Measurements from ENCODE around the gene PSKH1. TPM values are rescaled to one million over a fixed set of nuclear protein-coding genes. Genes with fewer than 3 reads are reported as not detected.
A peak's percentile ranks its signal among the peaks of the same experiment; 100 is the strongest.

Gene PSKH1
- total and polyA plus RNA-seq, 4 donors = 8.3 to 23.8 (median 13.8) TPM

DNA sequence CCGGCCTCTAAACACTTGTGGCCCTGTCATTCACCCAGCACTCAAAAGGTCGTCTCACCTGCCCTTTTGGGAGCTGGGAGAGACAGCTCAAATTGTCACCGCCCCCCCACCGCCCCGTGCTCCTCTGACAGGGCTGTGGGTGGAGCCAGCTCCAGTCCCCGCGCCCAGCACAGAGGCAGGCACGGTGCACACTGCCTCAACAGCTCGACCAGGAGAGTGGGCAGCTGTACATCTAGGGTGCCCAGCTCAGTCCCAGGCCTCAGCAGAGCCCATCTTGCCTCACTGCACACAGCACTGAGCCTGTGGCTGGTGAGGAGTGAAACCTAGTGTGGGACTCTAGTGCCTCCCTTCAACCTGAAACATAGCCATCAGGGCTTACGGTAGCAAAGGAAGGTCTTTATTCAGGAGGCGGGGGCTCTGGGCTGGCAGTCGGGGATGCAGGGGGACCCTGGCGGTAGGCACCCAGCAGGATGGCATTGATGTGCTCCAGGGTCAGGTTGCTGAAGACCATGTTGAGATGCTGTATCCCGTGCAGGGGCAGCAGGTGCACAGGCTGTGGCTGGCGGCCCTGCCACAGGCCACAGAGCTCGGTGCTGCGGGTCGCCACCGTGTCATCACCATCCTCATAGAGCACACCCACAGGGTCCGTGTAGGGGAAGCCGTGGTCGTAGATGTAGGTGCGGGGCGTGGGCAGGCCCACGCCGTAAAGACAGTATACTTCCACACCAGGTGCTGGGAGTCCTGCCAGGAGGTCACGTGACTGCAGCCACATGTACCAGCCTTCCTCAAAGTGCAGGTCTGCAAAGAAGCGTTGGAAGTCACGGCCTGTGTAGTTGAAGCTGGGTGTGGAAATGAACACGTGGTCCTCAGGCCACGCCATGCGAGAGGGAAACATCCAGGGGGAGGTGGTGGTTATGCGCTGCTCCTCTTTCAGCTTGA, 46.7 kb downstream of the PSKH1 start:
- WGBS = 69% methylated on average over 33 of the region's 33 CpGs
- H3K4me1 ChIP-seq (ENCODE audit: control insufficient read depth in 4 of 4, insufficient read depth in 4 of 4, low read length in 3 of 4) = peaks cover 14 to 68% (median 50%) of the 10 kb centered on the region in 4 donors
- H3K27me3 ChIP-seq (ENCODE audit: control insufficient read depth in 4 of 4, insufficient read depth in 4 of 4, low read length in 3 of 4) = no peaks in the 10 kb centered on the region
- H3K4me3 ChIP-seq (ENCODE audit: low read depth in 1 of 3, low read length in 3 of 3) = no peak overlapping the region
- no peak for DNase-seq (ENCODE audit: low spot score)
- H3K36me3 ChIP-seq (ENCODE audit: control insufficient read depth in 4 of 4, insufficient read depth in 3 of 4, low read depth in 1 of 4, low read length in 3 of 4) = peaks cover 3 to 7% (median 5%) of the 10 kb centered on the region in 4 donors
- no peak overlapping the region for H3K9ac ChIP-seq (ENCODE audit: low read depth in 1 of 2, low read length in 2 of 2)
- peak overlapping the region in 1 of 2 donors; percentile 1 for H3K27ac ChIP-seq (ENCODE audit: low read depth in 1 of 2, low read length in 2 of 2)
- no peak for TF ChIP-seq NR2F2 (IDR thresholded peaks at IDR 0.05)
- H3K9me3 ChIP-seq (ENCODE audit: control insufficient read depth in 4 of 4, low read length in 3 of 4) = no peaks in the 10 kb centered on the region

- Histone ChIP-seq H3K27ac (ENCODE audit: low read depth in 1 of 2, low read length in 2 of 2) (no peak overlapping the region), H3K36me3 (ENCODE audit: control insufficient read depth in 4 of 4, insufficient read depth in 3 of 4, low read depth in 1 of 4, low read length in 3 of 4) (peaks cover 7 to 10% (median 9%) of the 10 kb centered on the region in 4 donors), H3K4me3 (ENCODE audit: low read depth in 1 of 3, low read length in 3 of 3) (no peak overlapping the region), H3K9ac (ENCODE audit: low read depth in 1 of 2, low read length in 2 of 2) (no peak overlapping the region), H3K9me3 (ENCODE audit: control insufficient read depth in 4 of 4, low read length in 3 of 4) (no peaks in the 10 kb centered on the region), H3K4me1 (ENCODE audit: control insufficient read depth in 4 of 4, insufficient read depth in 4 of 4, low read length in 3 of 4) (peaks cover 14 to 64% (median 44%) of the 10 kb centered on the region in 4 donors), H3K27me3 (ENCODE audit: control insufficient read depth in 4 of 4, insufficient read depth in 4 of 4, low read length in 3 of 4) (no peaks in the 10 kb centered on the region)
- 96% methylated on average over 5 of the region's 5 CpGs for WGBS
- DNase-seq (ENCODE audit: low spot score) = no peak
- TF ChIP-seq FOXA2 (IDR thresholded peaks at IDR 0.05) = no peak
- no peak for TF ChIP-seq HNF4G (IDR thresholded peaks at IDR 0.05)
- TF ChIP-seq, protein P1, sequence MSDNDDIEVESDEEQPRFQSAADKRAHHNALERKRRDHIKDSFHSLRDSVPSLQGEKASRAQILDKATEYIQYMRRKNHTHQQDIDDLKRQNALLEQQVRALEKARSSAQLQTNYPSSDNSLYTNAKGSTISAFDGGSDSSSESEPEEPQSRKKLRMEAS (IDR thresholded peaks at IDR 0.05) = no peak
- no peak for TF ChIP-seq TAF1 (conservative IDR thresholded peaks at IDR 0.05)
- TF ChIP-seq, protein P2, sequence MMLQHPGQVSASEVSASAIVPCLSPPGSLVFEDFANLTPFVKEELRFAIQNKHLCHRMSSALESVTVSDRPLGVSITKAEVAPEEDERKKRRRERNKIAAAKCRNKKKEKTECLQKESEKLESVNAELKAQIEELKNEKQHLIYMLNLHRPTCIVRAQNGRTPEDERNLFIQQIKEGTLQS (IDR thresholded peaks at IDR 0.05) = no peak
- no peak for TF ChIP-seq RAD21 (IDR thresholded peaks at IDR 0.05)
- TF ChIP-seq, protein P3, sequence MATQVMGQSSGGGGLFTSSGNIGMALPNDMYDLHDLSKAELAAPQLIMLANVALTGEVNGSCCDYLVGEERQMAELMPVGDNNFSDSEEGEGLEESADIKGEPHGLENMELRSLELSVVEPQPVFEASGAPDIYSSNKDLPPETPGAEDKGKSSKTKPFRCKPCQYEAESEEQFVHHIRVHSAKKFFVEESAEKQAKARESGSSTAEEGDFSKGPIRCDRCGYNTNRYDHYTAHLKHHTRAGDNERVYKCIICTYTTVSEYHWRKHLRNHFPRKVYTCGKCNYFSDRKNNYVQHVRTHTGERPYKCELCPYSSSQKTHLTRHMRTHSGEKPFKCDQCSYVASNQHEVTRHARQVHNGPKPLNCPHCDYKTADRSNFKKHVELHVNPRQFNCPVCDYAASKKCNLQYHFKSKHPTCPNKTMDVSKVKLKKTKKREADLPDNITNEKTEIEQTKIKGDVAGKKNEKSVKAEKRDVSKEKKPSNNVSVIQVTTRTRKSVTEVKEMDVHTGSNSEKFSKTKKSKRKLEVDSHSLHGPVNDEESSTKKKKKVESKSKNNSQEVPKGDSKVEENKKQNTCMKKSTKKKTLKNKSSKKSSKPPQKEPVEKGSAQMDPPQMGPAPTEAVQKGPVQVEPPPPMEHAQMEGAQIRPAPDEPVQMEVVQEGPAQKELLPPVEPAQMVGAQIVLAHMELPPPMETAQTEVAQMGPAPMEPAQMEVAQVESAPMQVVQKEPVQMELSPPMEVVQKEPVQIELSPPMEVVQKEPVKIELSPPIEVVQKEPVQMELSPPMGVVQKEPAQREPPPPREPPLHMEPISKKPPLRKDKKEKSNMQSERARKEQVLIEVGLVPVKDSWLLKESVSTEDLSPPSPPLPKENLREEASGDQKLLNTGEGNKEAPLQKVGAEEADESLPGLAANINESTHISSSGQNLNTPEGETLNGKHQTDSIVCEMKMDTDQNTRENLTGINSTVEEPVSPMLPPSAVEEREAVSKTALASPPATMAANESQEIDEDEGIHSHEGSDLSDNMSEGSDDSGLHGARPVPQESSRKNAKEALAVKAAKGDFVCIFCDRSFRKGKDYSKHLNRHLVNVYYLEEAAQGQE (IDR thresholded peaks at IDR 0.05) = no peak
- no peak for TF ChIP-seq YY1 (IDR thresholded peaks at IDR 0.05)
- TF ChIP-seq, protein P4, sequence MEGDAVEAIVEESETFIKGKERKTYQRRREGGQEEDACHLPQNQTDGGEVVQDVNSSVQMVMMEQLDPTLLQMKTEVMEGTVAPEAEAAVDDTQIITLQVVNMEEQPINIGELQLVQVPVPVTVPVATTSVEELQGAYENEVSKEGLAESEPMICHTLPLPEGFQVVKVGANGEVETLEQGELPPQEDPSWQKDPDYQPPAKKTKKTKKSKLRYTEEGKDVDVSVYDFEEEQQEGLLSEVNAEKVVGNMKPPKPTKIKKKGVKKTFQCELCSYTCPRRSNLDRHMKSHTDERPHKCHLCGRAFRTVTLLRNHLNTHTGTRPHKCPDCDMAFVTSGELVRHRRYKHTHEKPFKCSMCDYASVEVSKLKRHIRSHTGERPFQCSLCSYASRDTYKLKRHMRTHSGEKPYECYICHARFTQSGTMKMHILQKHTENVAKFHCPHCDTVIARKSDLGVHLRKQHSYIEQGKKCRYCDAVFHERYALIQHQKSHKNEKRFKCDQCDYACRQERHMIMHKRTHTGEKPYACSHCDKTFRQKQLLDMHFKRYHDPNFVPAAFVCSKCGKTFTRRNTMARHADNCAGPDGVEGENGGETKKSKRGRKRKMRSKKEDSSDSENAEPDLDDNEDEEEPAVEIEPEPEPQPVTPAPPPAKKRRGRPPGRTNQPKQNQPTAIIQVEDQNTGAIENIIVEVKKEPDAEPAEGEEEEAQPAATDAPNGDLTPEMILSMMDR (IDR thresholded peaks at IDR 0.05; ENCODE audit: low read depth, low read length, missing input control) = no peak
- no peak for TF ChIP-seq HNF4A (conservative IDR thresholded peaks at IDR 0.05)
- TF ChIP-seq EGR1 (IDR thresholded peaks at IDR 0.05; ENCODE audit: low read depth in 2 of 2) = no peak
- no peak for TF ChIP-seq FOXA1 (IDR thresholded peaks at IDR 0.05)
- no peak for TF ChIP-seq SP1 (IDR thresholded peaks at IDR 0.05)
- TF ChIP-seq ZBTB33 (IDR thresholded peaks at IDR 0.05) = no peak
- TF ChIP-seq NR2F2 (IDR thresholded peaks at IDR 0.05) = no peak
- TF ChIP-seq GABPA (IDR thresholded peaks at IDR 0.05 in 1 of 2, conservative IDR thresholded peaks at IDR 0.05 in 1 of 2) = no peak
These were observed 47.5 kb downstream of the PSKH1 start for GRCh38 chr16:67940446-67941089.

Measured in liver (tissue), 9 donors.